H9 (cell line): Measurements from ENCODE around the gene C1QTNF6. TPM values are rescaled to one million over a fixed set of nuclear protein-coding genes. Genes with fewer than 3 reads are reported as not detected.

Experiments
- DNase-seq: peaks from one replicate; pipeline ENCODE4 v3.0.0-alpha.2; 2017
- H2AFZ ChIP-seq: one replicate; pipeline ENCODE4 v1.6.1; 2013; ENCODE audit warnings: mild to moderate bottlenecking, low read length, control low read depth, moderate library complexity
- H2AK5ac ChIP-seq: 2 replicates; pipeline ENCODE4 v1.6.1; 2013; ENCODE audit warnings: low read length, control low read depth, mixed read lengths; ENCODE audit not compliant: insufficient read length
- H2BK120ac ChIP-seq: one replicate; pipeline ENCODE4 v1.6.1; 2013; ENCODE audit warnings: low read depth, mild to moderate bottlenecking, low read length, control low read depth, inconsistent platforms; ENCODE audit not compliant: poor library complexity, severe bottlenecking
- H2BK12ac ChIP-seq: 2 replicates; pipeline ENCODE4 v1.6.1; 2013; ENCODE audit warnings: low read length, control low read depth, mixed read lengths, low read depth; ENCODE audit not compliant: insufficient read length
- H2BK15ac ChIP-seq: 2 replicates; pipeline ENCODE4 v1.6.1; 2013; ENCODE audit warnings: low read depth, low read length, control low read depth
- H2BK20ac ChIP-seq: one replicate; pipeline ENCODE4 v1.6.1; 2013; ENCODE audit warnings: low read depth, mild to moderate bottlenecking, low read length, control low read depth, inconsistent platforms; ENCODE audit not compliant: poor library complexity, severe bottlenecking
- H2BK5ac ChIP-seq: 2 replicates; pipeline ENCODE4 v1.6.1; 2013; ENCODE audit warnings: low read length, control low read depth, mixed read lengths; ENCODE audit not compliant: insufficient read length
- H3K14ac ChIP-seq: 2 replicates; pipeline ENCODE4 v1.6.1; 2013; ENCODE audit warnings: low read length, control low read depth; ENCODE audit not compliant: insufficient read depth
- H3K18ac ChIP-seq: 2 replicates; pipeline ENCODE4 v1.6.1; 2013; ENCODE audit warnings: low read depth, mild to moderate bottlenecking, mixed read lengths, low read length, control low read depth; ENCODE audit not compliant: insufficient read length
- H3K23ac ChIP-seq: 2 replicates; pipeline ENCODE4 v1.6.1; 2013; ENCODE audit warnings: low read length, control low read depth, mixed read lengths, low read depth; ENCODE audit not compliant: insufficient read length
- H3K23me2 ChIP-seq: 2 replicates; pipeline ENCODE4 v1.6.1; 2013; ENCODE audit warnings: low read depth, mild to moderate bottlenecking, mixed read lengths, low read length, control low read depth; ENCODE audit not compliant: insufficient read length, poor library complexity, severe bottlenecking
- H3K27ac ChIP-seq: 2 replicates; pipeline ENCODE4 v1.5.1; 2013; ENCODE audit warnings: low read length, control low read depth, mixed read lengths, low read depth; ENCODE audit not compliant: insufficient read length
- H3K27me3 ChIP-seq: 2 replicates; pipeline ENCODE4 v1.6.1; 2013; ENCODE audit warnings: low read length, control low read depth, inconsistent platforms; ENCODE audit not compliant: insufficient read depth
- H3K4ac ChIP-seq: 2 replicates; pipeline ENCODE4 v1.6.1; 2013; ENCODE audit warnings: low read depth, mild to moderate bottlenecking, control low read depth, inconsistent platforms, low read length, moderate library complexity
- H3K4me1 ChIP-seq: 2 replicates; pipeline ENCODE4 v1.6.1; 2013; ENCODE audit warnings: low read length, control low read depth, inconsistent platforms; ENCODE audit not compliant: insufficient read depth
- H3K4me2 ChIP-seq: 2 replicates; pipeline ENCODE4 v1.6.1; 2013; ENCODE audit warnings: low read length, control low read depth, mixed read lengths; ENCODE audit not compliant: insufficient read length, insufficient read depth
- H3K56ac ChIP-seq: 2 replicates; pipeline ENCODE4 v1.6.1; 2013; ENCODE audit warnings: low read depth, mild to moderate bottlenecking, mixed read lengths, low read length, control low read depth; ENCODE audit not compliant: insufficient read length
- H3K79me1 ChIP-seq: 2 replicates; pipeline ENCODE4 v1.6.1; 2013; ENCODE audit warnings: low read depth, mild to moderate bottlenecking, moderate library complexity, low read length, control low read depth, inconsistent platforms; ENCODE audit not compliant: insufficient read depth, poor library complexity, severe bottlenecking
- H3K79me2 ChIP-seq: 2 replicates; pipeline ENCODE4 v1.6.1; 2013; ENCODE audit warnings: low read length, control low read depth, inconsistent platforms; ENCODE audit not compliant: insufficient read depth
- H3K9ac ChIP-seq: 2 replicates; pipeline ENCODE4 v1.6.1; 2013; ENCODE audit warnings: low read length, control low read depth, mixed read lengths; ENCODE audit not compliant: insufficient read length; ENCODE audit errors: extremely low read depth
- H3K9me3 ChIP-seq: one replicate; pipeline ENCODE4 v1.6.1; 2013; ENCODE audit warnings: low read depth, low read length, inconsistent platforms; ENCODE audit not compliant: control insufficient read depth
- H3T11ph ChIP-seq: one replicate; pipeline ENCODE4 v1.6.1; 2013; ENCODE audit warnings: mild to moderate bottlenecking, low read length, control low read depth, inconsistent platforms
- H4K20me1 ChIP-seq: one replicate; pipeline ENCODE4 v1.6.1; 2013; ENCODE audit not compliant: control insufficient read depth, insufficient read length, insufficient read depth
- H4K5ac ChIP-seq: 2 replicates; pipeline ENCODE4 v1.6.1; 2013; ENCODE audit warnings: low read depth, mild to moderate bottlenecking, mixed read lengths, low read length, control low read depth; ENCODE audit not compliant: insufficient read length
- H4K8ac ChIP-seq: replicated peaks from 2 replicates; pipeline ENCODE4 v1.6.1; 2013; ENCODE audit warnings: low read length, control low read depth, mixed read lengths, low read depth; ENCODE audit not compliant: insufficient read length
- H4K91ac ChIP-seq: 2 replicates; pipeline ENCODE4 v1.6.1; 2013; ENCODE audit warnings: low read depth, mild to moderate bottlenecking, moderate library complexity, mixed read lengths, low read length, control low read depth; ENCODE audit not compliant: insufficient read length
- H3K27ac Mint-ChIP-seq, 3 experiments: 2 replicates in 2 of 3; 3 replicates in 1 of 3; pipeline ENCODE4 v1.8.0; 2020 to 2021; ENCODE audit warnings: mixed read lengths in 3 of 3, mild to moderate bottlenecking in 1 of 3, moderate library complexity in 1 of 3
- H3K27me3 Mint-ChIP-seq: 2 replicates; pipeline ENCODE4 v1.8.0; 2021; ENCODE audit warnings: low read depth, mild to moderate bottlenecking, moderate library complexity, mixed read lengths
- H3K36me3 Mint-ChIP-seq, 3 experiments: 2 replicates in 2 of 3; 3 replicates in 1 of 3; pipeline ENCODE4 v1.8.0; 2020 to 2021; ENCODE audit warnings: low read depth in 3 of 3, mixed read lengths in 3 of 3; ENCODE audit not compliant: insufficient read depth in 1 of 3
- H3K4me1 Mint-ChIP-seq, 2 experiments: 2 replicates each; pipeline ENCODE4 v1.8.0; 2020; ENCODE audit warnings: mixed read lengths in 2 of 2
- H3K4me3 Mint-ChIP-seq, 2 experiments: 2 replicates in 1 of 2; 3 replicates in 1 of 2; pipeline ENCODE4 v1.8.0; 2020 to 2021; ENCODE audit warnings: mild to moderate bottlenecking in 2 of 2, mixed read lengths in 2 of 2, moderate library complexity in 1 of 2
- H3K9me3 Mint-ChIP-seq, 2 experiments: 2 replicates in 1 of 2; 3 replicates in 1 of 2; pipeline ENCODE4 v1.8.0; 2020; ENCODE audit warnings: mild to moderate bottlenecking in 2 of 2, mixed read lengths in 2 of 2, moderate library complexity in 1 of 2
- CTCF ChIP-seq: fragments of 200-600 bp; sonication (generic); conservative IDR thresholded peaks from 3 replicates; pipeline ENCODE4 v1.8.0; 2021; ENCODE audit warnings: antibody characterized with exemption, mild to moderate bottlenecking
- WGBS: extraction: QIAGEN DNeasy Blood & Tissue Kit; methylation state at CpG from one replicate; pipeline ENCODE4 v1.1.7; 2013; ENCODE audit warnings: missing lambda C conversion rate, low lambda C conversion rate, mixed read lengths; ENCODE audit not compliant: insufficient read length; ENCODE audit errors: extremely low coverage; 5-methylcytosine and 5-hydroxymethylcytosine counted together
- total RNA-seq: library from RNA; stranded (reverse); gene quantifications from 2 replicates; pipeline ENCODE4 v1.2.1, GENCODE V29; 2021

C1QTNF6 gene
- total RNA-seq, 1 experiment from 2014 or later, result 5.0 TPM

GRCh38 chr22:37210041-37210803 is 22.2 kb upstream of the C1QTNF6 start:
- Histone ChIP-seq H2AK5ac (no peak overlapping the region), H3K79me2 (no peaks in the 10 kb centered on the region), H3K4me2 (no peak overlapping the region), H3K23ac (no peak overlapping the region), H3K4me1 (no peaks in the 10 kb centered on the region), H3K9ac (no peak overlapping the region), H4K8ac (no peak overlapping the region), H3K27ac (no peak overlapping the region), H3K18ac (no peak overlapping the region), H4K91ac (no peak overlapping the region), H2BK15ac (no peak overlapping the region), H3K4ac (no peak overlapping the region), H2BK5ac (no peak overlapping the region), H3K9me3 (no peaks in the 10 kb centered on the region), H3K27me3 (no peaks in the 10 kb centered on the region), H2BK120ac (no peak overlapping the region), H2BK12ac (no peak overlapping the region), H3K56ac (no peak overlapping the region), H2AFZ (no peak overlapping the region), H3K23me2 (no peaks in the 10 kb centered on the region), H3T11ph (no peak overlapping the region), H4K20me1 (no peaks in the 10 kb centered on the region), H2BK20ac (no peak overlapping the region), H3K79me1 (no peaks in the 10 kb centered on the region), H3K14ac (no peak overlapping the region), H4K5ac (no peak overlapping the region)
- no CpG with 5 or more reads among the region's 15 CpGs for WGBS
- peak overlapping the region in 1 of 3 experiments; percentile 59; a peak in 2 of 7 replicates for H3K27ac Mint-ChIP-seq
- no peak for DNase-seq
- no peaks in the 10 kb centered on the region for H3K36me3 Mint-ChIP-seq
- TF ChIP-seq CTCF, result no peak
- H3K4me3 Mint-ChIP-seq, result no peak overlapping the region
- peaks cover 36% of the 10 kb centered on the region for H3K27me3 Mint-ChIP-seq
- no peaks in the 10 kb centered on the region for H3K9me3 Mint-ChIP-seq
- peaks cover 16 to 43% of the 10 kb centered on the region in 2 experiments for H3K4me1 Mint-ChIP-seq
